ENCODE data around the gene GSTCD.
A peak's percentile ranks its signal among the peaks of the same experiment; 100 is the strongest.
"Not testable (repeated sequence)": the region's sequence is repeated elsewhere in the genome, so short reads cannot be mapped to it uniquely, and the experiment has no call there.

Gene GSTCD

DNA sequence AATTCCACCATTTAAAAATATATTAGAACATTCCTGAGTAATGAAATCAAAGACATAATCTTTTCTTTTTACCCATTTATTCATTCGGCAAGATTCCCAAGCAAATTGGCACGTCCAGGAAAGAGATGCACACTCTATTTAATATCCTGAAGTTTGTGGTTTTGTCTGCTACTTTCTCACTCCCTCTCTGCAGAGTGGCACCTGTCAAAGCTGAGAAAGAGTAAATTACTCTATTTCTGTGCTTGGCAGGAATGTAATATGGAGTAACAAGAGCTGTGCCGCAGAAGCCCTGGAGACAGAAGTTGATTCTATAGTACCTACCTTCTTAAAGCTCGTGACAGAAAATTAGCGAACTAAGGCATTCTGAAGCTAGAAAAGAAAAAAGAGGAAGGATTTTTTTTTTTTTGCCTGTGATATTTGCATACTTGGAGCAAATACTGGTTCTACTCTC, 5.5 kb downstream of the GSTCD start:
- no peak overlapping the region for H2AFZ ChIP-seq
- H3K27me3 ChIP-seq (ENCODE audit: control insufficient read depth, insufficient read depth, low read length) = no peaks in the 10 kb centered on the region
- no peak overlapping the region for H3K4me3 ChIP-seq (ENCODE audit: low read depth, low read length)
- no peaks in the 10 kb centered on the region for H3K36me3 ChIP-seq (ENCODE audit: control insufficient read depth, insufficient read depth, low read length)
- H3K27ac ChIP-seq = no peak overlapping the region
- TF ChIP-seq, protein P1, sequence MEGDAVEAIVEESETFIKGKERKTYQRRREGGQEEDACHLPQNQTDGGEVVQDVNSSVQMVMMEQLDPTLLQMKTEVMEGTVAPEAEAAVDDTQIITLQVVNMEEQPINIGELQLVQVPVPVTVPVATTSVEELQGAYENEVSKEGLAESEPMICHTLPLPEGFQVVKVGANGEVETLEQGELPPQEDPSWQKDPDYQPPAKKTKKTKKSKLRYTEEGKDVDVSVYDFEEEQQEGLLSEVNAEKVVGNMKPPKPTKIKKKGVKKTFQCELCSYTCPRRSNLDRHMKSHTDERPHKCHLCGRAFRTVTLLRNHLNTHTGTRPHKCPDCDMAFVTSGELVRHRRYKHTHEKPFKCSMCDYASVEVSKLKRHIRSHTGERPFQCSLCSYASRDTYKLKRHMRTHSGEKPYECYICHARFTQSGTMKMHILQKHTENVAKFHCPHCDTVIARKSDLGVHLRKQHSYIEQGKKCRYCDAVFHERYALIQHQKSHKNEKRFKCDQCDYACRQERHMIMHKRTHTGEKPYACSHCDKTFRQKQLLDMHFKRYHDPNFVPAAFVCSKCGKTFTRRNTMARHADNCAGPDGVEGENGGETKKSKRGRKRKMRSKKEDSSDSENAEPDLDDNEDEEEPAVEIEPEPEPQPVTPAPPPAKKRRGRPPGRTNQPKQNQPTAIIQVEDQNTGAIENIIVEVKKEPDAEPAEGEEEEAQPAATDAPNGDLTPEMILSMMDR (IDR thresholded peaks at IDR 0.05) = no peak
- peaks cover 4% of the 10 kb centered on the region for H3K4me1 ChIP-seq
- no peak overlapping the region for H3K4me2 ChIP-seq (ENCODE audit: low read length)
- H3K9me3 ChIP-seq (ENCODE audit: control insufficient read depth, low read length) = no peaks in the 10 kb centered on the region
- H3K79me2 ChIP-seq = no peaks in the 10 kb centered on the region
- no peak overlapping the region for H3K9ac ChIP-seq

DNA sequence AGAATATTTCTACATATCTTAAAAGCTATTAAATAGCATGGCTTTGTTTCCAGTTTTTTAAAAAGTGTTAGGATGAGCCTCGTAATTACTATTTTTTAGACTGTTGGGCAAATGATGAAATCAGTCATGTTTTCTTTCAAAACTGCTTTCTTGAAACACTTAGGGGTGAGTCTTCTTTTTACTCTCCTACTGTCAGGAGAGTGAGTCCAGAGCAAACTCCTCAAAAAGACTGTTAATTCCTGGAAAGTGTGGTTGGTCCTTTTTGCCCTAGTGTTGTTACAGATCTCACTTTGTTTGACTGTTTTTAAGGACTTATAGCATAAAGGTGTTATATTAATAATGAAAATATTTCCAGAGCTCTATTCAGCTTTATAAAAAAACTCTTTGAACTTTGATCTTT, 6.3 kb downstream of the GSTCD start:
- TF ChIP-seq, protein P1 (IDR thresholded peaks at IDR 0.05) = no peak
- Histone ChIP-seq H3K4me3 (ENCODE audit: low read depth, low read length) (no peak overlapping the region), H3K36me3 (ENCODE audit: control insufficient read depth, insufficient read depth, low read length) (no peaks in the 10 kb centered on the region), H3K4me1 (no peaks in the 10 kb centered on the region), H3K79me2 (no peaks in the 10 kb centered on the region), H3K27ac (no peak overlapping the region), H3K9ac (no peak overlapping the region), H3K9me3 (ENCODE audit: control insufficient read depth, low read length) (no peaks in the 10 kb centered on the region), H2AFZ (peak overlapping the region; percentile 22), H3K4me2 (ENCODE audit: low read length) (no peak overlapping the region), H3K27me3 (ENCODE audit: control insufficient read depth, insufficient read depth, low read length) (no peaks in the 10 kb centered on the region)

DNA sequence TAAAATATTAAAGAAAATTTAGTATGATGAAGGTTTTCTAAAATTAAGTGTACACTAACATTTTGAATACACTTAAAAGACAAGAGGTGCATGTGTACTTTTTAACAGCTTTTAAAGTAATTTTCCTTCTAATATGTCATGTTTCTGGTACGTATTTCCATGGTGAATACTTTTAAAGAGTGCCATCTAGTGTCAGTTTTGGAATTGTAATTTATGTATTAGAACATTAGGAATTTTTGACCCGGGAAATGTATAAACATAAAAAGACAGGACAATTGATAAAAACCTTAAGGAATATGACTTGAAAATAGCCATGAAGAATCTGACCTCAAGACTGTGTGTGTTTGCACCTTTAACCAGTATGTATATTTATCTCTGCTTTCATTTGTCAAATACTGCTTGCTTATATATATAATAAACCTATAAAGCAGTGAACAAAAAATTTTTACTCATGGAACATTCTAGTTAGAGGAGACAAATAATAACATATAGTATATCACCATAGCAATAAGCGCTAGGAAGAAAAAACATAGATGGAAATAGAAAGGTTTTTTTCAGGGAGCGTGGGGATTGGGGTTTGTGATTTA, 7.2 kb downstream of the GSTCD start:
- no peak overlapping the region for H2AFZ ChIP-seq
- no peaks in the 10 kb centered on the region for H3K36me3 ChIP-seq (ENCODE audit: control insufficient read depth, insufficient read depth, low read length)
- no peak overlapping the region for H3K4me3 ChIP-seq (ENCODE audit: low read depth, low read length)
- no peaks in the 10 kb centered on the region for H3K4me1 ChIP-seq
- no peaks in the 10 kb centered on the region for H3K9me3 ChIP-seq (ENCODE audit: control insufficient read depth, low read length)
- TF ChIP-seq, protein P1 (IDR thresholded peaks at IDR 0.05) = peak; percentile 45
- no peaks in the 10 kb centered on the region for H3K27me3 ChIP-seq (ENCODE audit: control insufficient read depth, insufficient read depth, low read length)
- H3K9ac ChIP-seq = no peak overlapping the region
- H3K79me2 ChIP-seq = no peaks in the 10 kb centered on the region
- H3K4me2 ChIP-seq (ENCODE audit: low read length) = no peak overlapping the region
- H3K27ac ChIP-seq = no peak overlapping the region

DNA sequence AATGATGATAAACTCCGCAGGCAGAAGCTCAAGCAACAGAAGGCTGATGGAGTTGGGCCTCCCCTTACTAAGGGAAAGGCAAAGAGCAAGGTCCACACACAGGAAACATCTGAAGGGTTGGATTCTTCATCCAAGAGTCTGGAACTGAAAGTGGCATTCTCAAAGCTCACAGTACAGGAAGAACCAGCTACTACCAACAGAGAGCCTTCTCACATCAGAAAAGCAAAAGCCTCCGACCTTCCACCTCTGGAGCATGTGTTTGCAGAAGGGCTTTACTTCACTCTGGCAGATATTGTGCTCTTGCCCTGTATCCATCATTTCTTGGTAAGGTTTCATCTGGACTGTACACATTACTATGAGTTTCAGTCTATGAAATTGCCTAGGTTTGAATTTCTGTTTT, 10.6 kb downstream of the GSTCD start:
- Histone ChIP-seq H3K4me2 (ENCODE audit: low read length) (no peak overlapping the region), H3K27me3 (ENCODE audit: control insufficient read depth, insufficient read depth, low read length) (no peaks in the 10 kb centered on the region), H3K79me2 (no peaks in the 10 kb centered on the region), H2AFZ (no peak overlapping the region), H3K9ac (no peak overlapping the region), H3K9me3 (ENCODE audit: control insufficient read depth, low read length) (no peaks in the 10 kb centered on the region), H3K27ac (no peak overlapping the region), H3K36me3 (ENCODE audit: control insufficient read depth, insufficient read depth, low read length) (no peaks in the 10 kb centered on the region), H3K4me3 (ENCODE audit: low read depth, low read length) (no peak overlapping the region), H3K4me1 (no peaks in the 10 kb centered on the region)
- TF ChIP-seq, protein P1 (IDR thresholded peaks at IDR 0.05) = no peak

DNA sequence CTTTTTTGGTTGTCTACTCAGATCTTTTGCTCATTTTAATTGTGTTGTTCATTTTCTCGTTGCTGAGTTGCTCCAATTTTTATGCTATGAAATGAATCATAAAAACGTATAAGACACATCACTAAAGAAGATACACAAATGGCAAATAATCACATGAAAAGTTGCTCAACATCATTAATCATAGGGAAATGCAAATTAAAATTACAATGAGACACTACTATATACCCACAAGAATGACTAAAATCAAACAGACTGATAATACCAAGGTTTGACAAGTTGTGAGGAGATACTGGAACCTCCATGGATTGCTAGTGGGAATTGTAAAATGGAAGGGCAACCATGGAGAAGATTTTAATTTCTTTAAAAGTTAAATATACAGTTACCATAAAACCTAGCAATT, 17.0 kb downstream of the GSTCD start:
- TF ChIP-seq, protein P1 (IDR thresholded peaks at IDR 0.05) = no peak
- H3K27ac ChIP-seq = no peak overlapping the region
- no peaks in the 10 kb centered on the region for H3K36me3 ChIP-seq (ENCODE audit: control insufficient read depth, insufficient read depth, low read length)
- H3K9ac ChIP-seq = no peak overlapping the region
- H3K4me1 ChIP-seq = no peaks in the 10 kb centered on the region
- no peak overlapping the region for H3K4me3 ChIP-seq (ENCODE audit: low read depth, low read length)
- H3K79me2 ChIP-seq = no peaks in the 10 kb centered on the region
- no peaks in the 10 kb centered on the region for H3K27me3 ChIP-seq (ENCODE audit: control insufficient read depth, insufficient read depth, low read length)
- H2AFZ ChIP-seq = no peak overlapping the region
- no peaks in the 10 kb centered on the region for H3K9me3 ChIP-seq (ENCODE audit: control insufficient read depth, low read length)
- no peak overlapping the region for H3K4me2 ChIP-seq (ENCODE audit: low read length)

DNA sequence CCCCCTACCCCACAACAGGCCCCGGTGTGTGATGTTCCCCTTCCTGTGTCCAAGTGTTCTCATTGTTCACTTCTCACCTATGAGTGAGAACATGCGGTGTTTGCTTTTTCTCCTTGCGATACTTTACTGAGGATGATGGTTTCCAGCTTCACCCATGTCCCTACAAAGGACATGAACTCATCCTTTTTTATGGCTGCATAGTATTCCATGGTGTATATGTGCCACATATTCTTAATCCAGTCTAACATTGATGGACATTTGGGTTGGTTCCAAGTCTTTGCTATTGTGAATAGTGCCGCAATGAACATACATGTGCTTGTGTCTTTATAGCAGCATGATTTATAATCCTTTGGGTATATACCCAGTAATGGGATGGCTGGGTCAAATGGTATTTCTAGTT, 21.3 kb downstream of the GSTCD start:
- H2AFZ ChIP-seq; H3K27ac ChIP-seq; H3K79me2 ChIP-seq; H3K9me3 ChIP-seq (ENCODE audit: control insufficient read depth, low read length); H3K27me3 ChIP-seq (ENCODE audit: control insufficient read depth, insufficient read depth, low read length); H3K36me3 ChIP-seq (ENCODE audit: control insufficient read depth, insufficient read depth, low read length); H3K4me2 ChIP-seq (ENCODE audit: low read length); H3K4me1 ChIP-seq; H3K4me3 ChIP-seq (ENCODE audit: low read depth, low read length); H3K9ac ChIP-seq: not testable (repeated sequence)

DNA sequence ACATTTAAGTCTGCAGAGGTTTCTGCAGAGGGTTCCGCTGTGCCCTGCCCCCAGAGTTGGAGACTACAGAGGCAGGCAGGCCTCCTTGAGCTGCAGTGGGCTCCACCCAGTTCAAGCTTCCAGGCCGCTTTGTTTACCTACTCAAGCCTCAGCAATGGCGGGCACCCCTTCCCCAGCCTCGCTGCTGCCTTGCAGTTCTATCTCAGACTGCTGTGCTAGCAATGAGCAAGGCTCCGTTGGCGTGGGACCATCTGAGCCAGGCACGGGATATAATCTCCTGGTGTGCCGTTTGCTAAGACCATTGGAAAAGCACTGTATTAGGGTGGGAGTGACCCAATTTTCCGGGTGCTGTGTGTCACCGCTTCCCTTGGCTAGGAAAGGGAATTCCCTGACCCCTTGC, 26.6 kb downstream of the GSTCD start:
- H3K27me3 ChIP-seq (ENCODE audit: control insufficient read depth, insufficient read depth, low read length); H3K9ac ChIP-seq; H3K4me2 ChIP-seq (ENCODE audit: low read length); H2AFZ ChIP-seq; H3K4me1 ChIP-seq; H3K27ac ChIP-seq; H3K36me3 ChIP-seq (ENCODE audit: control insufficient read depth, insufficient read depth, low read length); H3K79me2 ChIP-seq; H3K4me3 ChIP-seq (ENCODE audit: low read depth, low read length); H3K9me3 ChIP-seq (ENCODE audit: control insufficient read depth, low read length): not testable (repeated sequence)

All from parathyroid adenoma (tissue), 2 donors.